CD4-positive, alpha-beta T cell treated with Interleukin-10 for 1 hour (primary cell): Measurements from ENCODE around the gene ZBTB7B.
"Not testable (repeated sequence)": the region's sequence is repeated elsewhere in the genome, so short reads cannot be mapped to it uniquely, and the experiment has no call there.

Experiments used
- DNase-seq: peaks from one replicate; pipeline ENCODE4 v3.0.0-alpha.2; 2020

The ZBTB7B gene

DNA sequence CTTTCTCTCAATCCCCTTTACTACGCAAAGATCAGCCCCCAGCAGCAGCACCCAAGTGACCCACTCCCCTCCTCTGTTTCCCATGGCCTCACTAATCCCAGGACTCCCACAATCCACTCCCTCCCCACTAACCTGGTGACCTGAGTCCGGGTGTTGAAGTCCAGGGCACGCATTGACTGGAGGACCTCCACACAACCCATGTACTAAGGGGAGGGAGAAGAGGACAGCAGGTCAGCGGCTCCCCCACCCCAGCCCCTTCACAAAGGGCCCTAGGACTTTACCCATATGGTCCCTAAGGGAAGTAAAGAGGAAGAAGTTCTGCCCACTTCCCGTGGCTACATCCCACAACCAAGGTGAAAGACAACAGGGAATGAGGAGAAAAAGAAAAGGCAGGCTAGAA lies 33.4 kb upstream of the ZBTB7B start:
- no peak for DNase-seq

DNA sequence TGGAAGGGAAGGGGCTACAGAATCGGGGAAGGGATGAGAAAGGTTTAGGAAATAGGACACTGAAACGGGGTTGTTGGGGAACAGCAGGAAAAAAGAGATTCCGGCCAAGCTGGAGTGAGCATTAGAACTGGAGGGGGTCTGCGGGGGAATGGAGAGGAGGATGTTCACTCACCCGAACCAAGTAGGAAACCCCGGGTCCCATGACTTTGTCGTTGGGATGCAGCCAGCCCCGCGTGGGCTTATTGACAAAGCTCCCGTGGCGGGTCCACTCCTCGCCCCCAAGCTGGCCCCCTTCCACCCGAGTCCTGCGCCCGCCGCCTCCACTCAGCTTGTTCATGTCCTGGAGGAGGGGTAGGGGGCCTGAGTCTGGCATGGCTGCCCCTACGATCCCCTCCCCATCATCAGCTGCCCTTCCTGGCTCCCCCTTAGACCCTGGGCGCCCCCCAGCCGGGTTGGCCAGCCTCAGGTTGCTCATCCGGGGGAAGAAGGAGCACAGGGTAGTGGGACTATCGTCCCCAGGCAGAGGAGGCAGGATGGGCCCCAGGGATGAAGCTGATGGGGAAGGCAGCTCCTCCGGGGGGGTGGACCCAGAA lies 32.6 kb upstream of the ZBTB7B start:
- no peak for DNase-seq

DNA sequence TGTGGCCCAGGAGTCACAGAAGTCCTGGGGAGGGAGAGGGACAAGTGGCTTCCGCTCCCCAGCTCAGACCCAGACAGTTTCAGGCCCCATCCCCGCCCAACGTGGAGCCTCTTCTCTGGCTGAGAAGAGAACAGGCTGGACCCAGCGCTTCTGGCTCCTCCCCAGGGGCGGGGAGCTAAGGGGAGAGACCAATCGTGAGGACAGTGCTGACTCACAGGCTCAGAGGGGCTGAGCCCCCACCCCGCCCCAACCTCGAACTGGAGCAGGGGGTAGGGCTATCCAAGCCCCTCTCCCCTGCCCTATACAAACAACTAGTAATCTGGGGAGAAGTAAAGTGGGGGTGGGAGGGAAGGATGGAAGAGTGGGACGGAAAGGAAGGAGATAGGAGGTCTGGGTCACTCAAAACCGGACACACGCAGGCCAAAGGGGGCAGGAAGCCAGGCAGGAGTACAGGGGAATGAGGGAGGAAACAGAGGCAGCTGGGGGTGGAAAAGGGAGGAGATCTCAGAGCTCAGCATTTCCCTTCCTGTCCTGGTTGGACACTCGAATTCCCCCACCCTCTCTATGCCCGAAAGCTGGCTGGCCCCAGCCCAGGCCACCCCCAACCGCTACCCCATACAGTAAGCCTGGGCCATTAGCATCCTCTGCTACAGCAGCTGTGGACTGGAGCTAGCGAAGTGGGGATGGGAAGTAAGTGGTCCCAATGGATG lies 31.8 kb upstream of the ZBTB7B start, which contains the start of gene SHC1:
Gene SHC1, minus strand, starts transcription at position 117 of the 710 bp plus-strand sequence. CDS start 221 bp downstream, outside the sequence.
- DNase-seq, result no peak

DNA sequence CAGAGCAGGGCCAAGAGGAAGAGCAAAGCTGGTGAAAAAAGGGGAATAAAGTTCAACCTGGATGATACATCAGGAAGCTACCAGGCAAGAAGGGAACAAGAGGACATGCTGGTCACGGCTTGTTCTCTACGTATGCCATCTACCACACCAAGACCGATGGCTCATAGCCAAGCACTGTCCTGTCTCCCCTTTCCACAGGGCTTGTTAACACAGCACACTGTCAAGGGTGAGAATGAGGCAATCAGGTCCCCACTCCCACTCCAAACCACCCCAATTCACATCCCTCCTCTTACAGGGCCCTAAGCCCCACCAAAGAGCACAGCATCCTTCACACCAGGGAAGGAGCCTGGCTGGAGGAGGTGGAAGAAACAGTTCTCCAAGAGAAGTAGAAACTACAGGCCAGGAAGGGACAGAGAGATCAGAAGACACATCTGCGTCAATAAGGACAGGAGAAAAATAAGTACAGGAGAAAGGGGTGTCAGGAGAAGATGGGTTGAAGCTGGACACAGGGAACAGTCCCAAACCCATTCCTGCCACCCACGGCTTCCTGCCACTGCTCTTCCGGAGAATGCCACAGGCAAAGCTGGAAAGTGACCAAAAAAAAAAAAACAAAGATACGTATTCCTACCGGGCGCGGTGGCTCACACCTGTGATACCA lies 31.1 kb upstream of the ZBTB7B start:
- DNase-seq, result no peak

DNA sequence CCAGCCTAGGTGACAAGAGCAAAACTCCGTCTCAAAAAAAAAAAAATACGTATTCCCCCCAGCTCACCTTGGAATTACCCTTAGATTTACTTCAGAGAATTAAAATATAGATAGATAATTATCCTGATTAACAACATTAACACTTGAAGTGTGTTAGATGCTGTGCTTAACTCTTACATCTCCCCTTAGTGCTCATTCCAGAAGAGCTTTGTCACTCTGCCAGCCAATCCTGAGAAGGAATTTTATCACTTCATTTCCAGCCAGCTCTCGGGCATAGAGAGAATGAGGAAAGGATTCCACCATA lies 30.4 kb upstream of the ZBTB7B start:
- no peak for DNase-seq

DNA sequence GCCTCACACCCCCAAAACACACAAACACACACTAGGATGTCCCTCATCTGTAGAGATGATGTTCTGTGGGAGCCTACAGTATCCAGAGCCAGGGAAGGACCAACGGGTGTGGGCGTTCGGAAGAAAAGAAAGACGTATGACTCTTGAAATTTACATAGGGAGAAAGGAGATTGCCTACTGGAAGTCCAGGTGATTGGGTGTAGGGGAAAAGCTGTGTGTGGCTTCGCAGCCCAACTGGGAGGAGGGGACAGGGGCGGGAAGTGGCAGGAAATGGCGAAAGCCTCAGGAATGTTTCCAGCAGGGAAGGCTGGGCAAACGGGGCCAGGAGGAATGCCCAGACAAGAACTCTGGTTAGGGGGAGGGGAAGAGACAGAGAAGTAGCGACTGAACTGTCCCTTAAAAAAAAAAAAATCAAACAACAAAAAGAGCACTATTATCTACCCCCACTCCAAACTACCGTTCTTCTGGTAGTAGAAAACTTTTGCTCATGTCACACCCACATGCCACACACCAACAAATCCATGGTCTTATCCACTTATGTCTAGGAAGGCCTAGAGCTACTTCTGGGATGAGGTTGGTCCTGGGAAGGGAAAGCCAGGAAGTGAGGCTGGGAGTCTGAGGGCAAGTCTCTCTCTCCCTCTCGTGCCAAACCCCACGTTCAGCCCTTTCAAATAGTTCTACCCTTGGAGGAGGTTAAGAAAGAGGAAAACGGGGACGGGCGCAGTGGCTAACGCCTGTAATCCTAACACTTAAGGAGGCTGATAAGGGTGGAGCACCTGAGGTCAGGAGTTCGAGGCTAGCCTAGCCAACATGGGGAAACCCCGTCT lies 29.9 kb upstream of the ZBTB7B start:
- no peak for DNase-seq

DNA sequence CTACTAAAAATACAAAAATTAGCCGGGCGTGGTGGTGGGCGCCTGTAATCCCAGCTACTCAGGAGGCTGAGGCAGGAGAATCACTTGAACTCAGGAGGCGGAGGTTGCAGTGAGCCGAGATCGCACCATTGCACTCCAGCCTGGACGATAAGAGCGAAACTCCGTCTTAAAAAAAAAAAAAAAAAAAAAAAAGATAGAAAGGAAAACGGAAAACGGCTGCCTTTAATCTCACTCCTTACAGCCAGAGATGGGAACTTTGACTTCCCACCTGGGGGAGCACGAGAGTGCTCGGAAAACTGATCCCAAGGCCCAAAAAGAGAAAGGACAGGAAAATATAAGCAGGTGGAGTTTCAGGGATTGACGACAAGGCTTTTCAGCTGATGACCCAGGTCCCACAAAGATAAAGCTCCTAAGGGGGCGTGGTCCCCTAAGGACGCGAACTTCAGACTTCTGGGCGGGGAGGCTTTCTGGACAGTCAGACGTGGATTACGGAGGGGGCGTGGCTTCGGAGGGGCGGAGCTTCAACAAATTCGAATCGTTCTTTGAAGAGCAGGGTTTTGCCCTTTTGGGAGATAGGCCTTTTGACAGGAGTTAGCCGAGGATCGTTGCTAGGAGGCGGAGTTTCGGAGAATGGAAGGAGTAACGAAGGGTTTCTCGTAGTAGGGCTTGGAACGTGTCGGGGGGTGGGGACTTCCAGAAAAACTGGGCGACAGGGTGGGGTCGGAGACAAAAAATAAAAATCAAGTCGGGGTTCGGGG lies 29.1 kb upstream of the ZBTB7B start:
- DNase-seq, result peak; percentile 95

DNA sequence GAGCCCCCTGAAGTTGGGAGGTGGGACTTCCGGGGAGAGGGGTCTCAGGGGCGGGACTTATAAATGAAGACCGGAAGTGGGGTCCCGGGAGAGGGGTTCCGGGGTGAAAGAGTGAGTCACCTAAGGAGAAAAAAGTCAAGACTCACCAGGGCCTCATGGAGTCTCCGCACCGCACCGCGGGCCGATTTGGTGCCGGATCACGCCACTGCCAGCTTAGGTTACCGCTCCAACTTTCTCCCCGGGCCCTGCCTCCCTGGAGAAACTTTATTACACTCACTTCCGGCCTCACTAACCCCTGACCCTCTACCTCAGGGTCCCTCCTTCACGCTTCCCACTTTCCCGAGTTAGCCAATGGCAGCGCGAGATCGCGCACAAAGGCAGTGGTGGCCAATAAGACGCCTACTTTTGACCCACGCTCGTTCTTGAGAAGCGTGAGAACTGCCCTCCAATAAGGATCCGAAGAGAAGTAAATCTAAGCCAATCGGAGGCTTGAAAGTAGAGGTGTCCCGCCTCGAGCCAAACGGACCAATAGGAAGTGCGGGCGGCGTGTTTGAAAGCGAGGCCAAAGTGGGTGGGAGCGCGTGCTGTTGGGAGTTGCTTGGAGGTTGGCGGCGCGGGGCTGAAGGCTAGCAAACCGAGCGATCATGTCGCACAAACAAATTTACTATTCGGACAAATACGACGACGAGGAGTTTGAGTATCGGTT lies 28.3 kb upstream of the ZBTB7B start, which contains the start of gene CKS1B:
Gene CKS1B, plus strand, starts transcription at position 580 of the 706 bp plus-strand sequence. Its CDS starts 65 bp downstream, at position 645.
- peak; percentile 99 for DNase-seq

DNA sequence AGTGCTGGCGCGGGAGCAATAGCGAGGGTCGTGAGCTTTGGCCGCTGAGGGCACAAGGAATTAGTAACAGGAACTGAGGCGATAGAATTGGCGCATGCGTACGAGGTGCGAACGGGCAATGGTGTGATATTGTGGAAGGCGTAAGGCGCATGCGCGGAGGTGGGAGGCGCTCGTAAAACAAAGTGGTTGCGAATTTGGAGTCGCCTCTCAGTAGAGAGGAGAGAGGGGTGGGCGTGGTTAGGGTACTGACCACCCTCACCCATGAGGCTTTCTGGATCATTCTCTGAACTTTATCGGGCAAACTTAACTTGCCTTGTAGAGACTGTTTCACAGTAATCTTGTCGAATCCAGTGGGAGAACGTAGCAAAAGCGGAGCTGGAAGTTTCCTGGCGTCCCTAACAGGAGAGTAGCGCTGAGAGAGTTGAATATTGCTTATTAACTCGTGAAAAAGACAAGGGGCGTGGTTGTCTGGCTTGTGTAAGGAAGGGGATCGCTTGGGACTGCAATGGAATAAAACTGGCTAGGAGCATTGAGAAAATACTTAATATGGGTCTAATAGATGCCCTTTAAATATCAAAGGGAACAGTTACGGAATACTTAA lies 27.7 kb upstream of the ZBTB7B start:
- DNase-seq, result peak; percentile 95

DNA sequence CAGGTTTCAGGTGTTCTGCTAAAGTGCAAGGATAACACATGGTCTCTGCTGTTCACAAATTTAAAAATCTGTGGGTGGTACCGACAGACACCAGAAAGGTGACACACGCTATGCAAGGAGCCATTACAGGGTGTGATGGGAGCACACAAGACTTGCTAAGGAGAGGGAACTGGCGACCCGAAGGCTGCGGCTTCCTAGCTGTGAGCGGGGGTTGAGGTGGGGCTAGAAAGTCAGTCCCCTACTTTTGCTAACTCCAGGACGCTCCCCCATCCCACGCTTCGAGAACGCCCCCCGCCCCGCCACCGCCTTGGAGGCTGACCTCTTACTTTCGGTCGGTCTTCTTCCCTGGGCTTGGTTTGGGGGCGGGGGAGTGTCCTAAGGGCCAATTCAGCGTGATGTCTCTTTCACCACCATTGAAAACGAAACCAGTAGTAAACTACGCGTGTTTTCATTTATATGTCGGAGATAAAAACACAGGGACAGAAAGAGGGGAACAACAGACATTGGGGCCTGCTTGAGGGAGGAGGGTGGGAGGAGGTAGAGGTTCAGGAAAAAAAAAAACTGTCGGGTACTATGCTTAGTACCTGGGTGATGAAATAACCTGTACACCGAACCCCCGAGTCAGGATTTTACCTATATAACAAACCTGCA lies 27.1 kb upstream of the ZBTB7B start:
- peak; percentile 61 for DNase-seq

DNA sequence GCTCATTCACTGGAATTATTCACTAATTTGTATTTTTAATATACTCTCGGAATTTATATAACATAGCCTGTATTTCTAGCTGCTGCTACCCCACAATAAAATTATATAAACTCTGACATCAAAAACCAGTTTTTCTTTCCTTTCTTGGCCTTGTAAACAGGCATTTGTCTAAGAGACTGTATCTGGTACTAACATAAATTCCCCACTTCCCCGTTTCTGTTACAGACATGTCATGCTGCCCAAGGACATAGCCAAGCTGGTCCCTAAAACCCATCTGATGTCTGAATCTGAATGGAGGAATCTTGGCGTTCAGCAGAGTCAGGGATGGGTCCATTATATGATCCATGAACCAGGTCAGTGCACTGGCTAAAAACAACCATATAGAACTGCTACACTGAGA lies 24.8 kb upstream of the ZBTB7B start:
- not testable (repeated sequence) for DNase-seq

DNA sequence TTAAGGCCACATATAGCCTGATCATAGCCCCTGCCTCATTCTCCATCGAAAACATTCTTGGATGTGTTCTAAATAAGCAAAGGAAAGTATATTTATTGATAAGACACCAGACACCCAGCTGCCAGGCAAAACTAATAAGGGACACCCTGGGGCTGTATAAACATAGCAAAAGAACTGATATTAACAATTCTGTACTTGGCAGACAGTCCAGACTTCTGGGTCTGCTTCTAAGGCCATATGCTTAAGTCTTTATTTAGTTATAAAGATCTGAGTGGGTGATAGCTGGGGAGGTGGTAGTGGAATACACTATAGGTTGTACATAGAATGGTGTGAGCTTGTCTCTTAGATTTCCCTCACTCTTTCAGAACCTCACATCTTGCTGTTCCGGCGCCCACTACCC lies 24.2 kb upstream of the ZBTB7B start:
- no peak for DNase-seq

DNA sequence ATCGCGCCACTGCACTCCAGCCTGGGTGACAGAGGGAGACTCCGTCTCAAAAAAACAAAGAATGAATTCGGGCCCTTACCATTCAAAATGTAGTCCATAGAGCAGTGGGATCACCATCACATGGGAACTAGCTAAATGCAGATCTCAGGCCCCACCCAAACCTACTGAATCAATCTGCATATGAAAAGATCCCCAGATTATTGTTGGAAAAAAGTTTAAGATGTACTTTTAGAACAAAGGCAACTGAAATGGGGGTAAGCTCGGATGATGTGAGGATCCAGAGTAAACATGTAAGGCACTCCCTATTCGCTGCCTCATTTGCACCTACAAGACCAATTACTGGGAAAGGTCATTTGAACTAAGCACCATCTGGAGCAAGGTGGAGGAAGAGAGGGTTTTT lies 20.3 kb upstream of the ZBTB7B start:
- DNase-seq, result no peak

DNA sequence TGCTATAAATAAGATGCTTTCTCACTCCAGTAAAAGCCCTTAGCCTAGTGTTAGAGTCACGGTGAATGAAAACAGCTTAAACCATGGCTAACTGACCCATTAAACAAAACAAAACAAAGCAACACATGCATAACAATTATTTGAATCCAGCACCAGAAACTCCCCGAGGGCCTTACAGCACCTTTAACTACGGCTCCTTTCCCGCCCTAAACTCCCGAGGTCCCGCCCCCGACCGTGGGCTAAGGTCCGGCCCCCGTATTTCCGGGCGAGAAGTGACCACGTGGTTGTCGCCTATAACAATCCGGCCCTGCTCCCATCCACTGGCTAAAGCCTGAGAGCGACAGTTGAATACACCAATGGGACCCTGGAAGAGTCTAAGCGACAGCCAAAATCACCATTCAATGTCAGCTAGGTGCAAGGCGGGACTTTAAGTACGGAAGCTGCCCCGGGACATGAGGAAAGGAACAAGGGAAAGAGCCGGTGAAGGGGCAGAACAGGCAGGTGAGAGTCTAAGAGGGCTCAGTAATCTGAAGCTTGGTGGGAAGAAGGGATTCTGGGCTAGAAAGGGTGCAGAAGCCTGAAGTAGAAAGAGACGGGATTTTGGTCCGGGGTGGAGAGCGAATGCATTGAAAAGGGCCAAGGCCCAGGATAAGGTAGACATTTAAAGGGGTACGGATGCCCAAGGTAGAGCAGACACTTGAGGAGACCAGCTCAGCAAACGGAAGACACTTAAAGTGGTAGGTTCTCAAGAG lies 19.5 kb upstream of the ZBTB7B start, which contains the start of gene FLAD1:
Gene FLAD1, plus strand, starts transcription at position 448 of the 752 bp plus-strand sequence. CDS start 351 bp downstream, outside the sequence.
- DNase-seq, result peak; percentile 99

DNA sequence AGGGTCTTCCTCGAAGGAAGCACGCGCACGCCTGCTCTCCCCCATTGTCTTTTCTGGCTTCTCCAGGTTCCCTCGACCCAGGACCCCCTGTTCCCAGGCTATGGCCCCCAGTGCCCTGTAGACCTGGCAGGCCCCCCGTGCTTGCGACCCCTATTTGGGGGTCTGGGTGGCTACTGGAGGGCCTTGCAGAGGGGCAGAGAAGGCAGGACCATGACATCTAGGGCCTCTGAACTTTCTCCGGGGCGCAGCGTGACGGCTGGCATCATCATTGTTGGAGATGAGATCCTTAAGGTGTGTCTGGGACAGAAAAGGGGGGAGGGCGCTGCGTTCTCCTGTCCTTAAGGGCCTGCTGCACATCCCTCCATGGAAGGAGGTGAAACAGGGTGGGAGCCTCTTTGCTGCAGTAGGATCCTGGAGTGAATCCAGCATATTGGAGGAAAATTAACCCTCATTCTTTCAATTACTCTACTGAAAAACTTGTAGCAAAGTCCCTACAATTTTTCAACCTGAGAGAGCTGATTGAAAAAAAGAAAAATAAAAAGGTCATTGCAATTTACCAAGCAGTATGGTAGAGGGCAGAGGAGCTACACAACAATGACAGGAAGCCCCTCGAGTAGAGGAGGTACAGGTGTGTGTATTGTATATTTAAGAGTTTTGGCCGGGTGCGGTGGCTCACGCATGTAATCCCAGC lies 18.7 kb upstream of the ZBTB7B start:
- no peak for DNase-seq

DNA sequence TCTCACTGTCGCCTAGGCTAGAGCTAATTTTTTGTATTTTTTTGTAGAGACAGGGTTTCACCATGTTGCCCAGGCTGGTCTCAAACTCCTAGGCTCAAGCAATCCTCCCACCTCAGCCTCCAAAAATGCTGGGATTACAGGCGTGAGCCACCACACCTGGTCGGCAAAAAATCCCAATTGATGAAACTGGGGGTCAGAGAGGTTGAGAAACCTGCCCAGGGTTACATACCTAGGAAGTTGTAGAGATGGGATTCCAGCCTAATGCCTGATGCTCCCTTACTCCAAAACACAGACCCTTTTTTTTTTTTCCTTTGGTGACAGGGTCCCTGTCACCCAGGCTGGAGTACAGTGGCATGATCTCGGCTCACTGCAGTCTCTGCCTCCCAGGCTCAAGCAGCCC lies 15.9 kb upstream of the ZBTB7B start:
- not testable (repeated sequence) for DNase-seq

DNA sequence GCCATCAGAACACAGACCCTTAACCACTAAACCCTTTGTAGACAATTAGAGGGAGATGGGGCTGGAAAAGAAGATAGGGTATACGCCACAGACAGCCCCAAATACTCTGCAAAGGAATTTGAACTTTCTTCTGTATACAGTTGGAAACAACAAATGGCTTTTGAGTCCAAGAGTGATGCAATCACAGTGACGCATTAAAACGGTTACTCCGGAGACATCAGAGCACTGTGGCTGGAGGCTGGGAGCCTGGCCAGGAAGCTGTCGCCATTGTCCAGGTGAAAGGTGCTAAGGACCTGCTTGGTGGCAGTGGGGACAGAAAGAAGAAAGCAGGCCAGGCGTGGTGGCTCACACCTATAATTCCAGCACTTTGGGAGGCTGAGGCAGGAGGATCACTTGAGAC lies 15.3 kb upstream of the ZBTB7B start:
- DNase-seq, result no peak

DNA sequence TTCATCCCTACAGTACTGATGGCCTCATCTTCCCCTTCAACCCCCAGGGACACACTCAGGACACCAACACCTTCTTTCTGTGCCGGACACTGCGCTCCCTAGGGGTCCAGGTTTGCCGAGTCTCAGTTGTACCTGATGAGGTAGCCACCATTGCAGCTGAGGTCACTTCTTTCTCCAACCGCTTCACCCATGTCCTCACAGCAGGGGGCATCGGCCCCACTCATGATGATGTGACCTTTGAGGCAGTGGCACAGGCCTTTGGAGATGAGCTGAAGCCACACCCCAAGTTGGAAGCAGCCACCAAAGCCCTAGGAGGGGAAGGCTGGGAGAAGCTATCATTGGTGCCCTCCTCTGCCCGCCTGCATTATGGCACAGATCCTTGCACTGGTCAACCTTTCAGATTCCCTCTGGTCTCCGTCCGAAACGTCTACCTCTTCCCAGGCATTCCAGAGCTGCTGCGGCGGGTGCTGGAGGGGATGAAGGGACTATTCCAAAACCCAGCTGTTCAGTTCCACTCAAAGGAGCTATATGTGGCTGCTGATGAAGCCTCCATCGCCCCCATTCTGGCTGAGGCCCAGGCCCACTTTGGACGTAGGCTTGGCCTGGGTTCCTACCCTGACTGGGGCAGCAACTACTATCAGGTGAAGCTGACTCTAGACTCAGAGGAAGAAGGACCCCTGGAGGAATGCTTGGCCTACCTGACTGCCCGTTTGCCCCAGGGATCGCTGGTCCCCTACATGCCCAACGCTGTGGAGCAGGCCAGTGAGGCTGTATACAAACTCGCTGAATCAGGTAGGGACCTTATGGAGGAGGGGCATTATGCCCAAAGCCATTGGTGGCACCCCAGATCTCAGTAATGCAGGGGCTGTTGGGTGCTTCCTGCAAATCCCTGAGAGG lies 14.3 kb upstream of the ZBTB7B start:
- no peak for DNase-seq
